Measurements from ENCODE around the gene MYO3A.

DNA sequence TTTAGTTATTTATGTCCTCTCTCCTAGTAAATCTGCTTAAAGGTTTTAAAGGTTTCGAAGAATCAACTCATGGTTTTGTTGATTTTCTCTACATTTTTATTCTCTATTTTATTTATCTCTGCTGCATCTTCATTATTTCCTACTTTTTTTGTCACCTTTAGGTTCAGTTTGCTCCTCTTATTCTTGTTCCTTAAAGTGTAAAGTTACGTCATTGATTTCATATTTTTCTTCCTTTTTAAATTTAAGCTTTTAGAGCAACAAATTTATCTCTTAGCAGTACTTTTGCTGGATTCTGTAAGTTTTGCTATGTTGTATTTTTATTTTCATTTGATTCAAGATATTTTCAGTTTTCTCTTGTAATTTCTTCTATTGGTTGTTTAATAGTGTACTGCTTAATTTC is 10.7 kb downstream of the MYO3A start:
- TF ChIP-seq, protein P1, sequence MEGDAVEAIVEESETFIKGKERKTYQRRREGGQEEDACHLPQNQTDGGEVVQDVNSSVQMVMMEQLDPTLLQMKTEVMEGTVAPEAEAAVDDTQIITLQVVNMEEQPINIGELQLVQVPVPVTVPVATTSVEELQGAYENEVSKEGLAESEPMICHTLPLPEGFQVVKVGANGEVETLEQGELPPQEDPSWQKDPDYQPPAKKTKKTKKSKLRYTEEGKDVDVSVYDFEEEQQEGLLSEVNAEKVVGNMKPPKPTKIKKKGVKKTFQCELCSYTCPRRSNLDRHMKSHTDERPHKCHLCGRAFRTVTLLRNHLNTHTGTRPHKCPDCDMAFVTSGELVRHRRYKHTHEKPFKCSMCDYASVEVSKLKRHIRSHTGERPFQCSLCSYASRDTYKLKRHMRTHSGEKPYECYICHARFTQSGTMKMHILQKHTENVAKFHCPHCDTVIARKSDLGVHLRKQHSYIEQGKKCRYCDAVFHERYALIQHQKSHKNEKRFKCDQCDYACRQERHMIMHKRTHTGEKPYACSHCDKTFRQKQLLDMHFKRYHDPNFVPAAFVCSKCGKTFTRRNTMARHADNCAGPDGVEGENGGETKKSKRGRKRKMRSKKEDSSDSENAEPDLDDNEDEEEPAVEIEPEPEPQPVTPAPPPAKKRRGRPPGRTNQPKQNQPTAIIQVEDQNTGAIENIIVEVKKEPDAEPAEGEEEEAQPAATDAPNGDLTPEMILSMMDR (IDR thresholded peaks at IDR 0.05; ENCODE audit: low read length): no peak
- TF ChIP-seq EZH2 (optimal IDR thresholded peaks at IDR 0.05; ENCODE audit: low read depth, low read length): no peak

Measured in MM.1S (cell line).